Measurements from ENCODE around the gene ADGRL3.

GRCh38 chr4:61447918-61448317 lies 247.8 kb downstream of the ADGRL3 start:
- TF ChIP-seq CTCF (IDR thresholded peaks at IDR 0.05) = no peak
- TF ChIP-seq EZH2 (IDR thresholded peaks at IDR 0.05) = no peak
- no peak for TF ChIP-seq EZH2phosphoT487 (IDR thresholded peaks at IDR 0.05)

Data from neural progenitor cell (in vitro differentiated cells).